Osteoblast (primary cell): Measurements from ENCODE around the gene RIT2. TPM values are rescaled to one million over a fixed set of nuclear protein-coding genes. Genes with fewer than 3 reads are reported as not detected.
A peak's percentile ranks its signal among the peaks of the same experiment; 100 is the strongest.

Source experiments
- DNase-seq: peaks from one replicate; pipeline ENCODE4 v3.0.0; 2011; ENCODE audit warnings: low spot score, mixed read lengths; ENCODE audit not compliant: insufficient read length; ENCODE audit errors: missing footprints
- H2AFZ ChIP-seq: 2 replicates; pipeline ENCODE4 v1.6.0; 2011; ENCODE audit warnings: mild to moderate bottlenecking, low read length
- H3K27ac ChIP-seq: 2 replicates; pipeline ENCODE4 v1.5.1; 2011; ENCODE audit warnings: mild to moderate bottlenecking, low read depth, low read length, moderate library complexity
- H3K27me3 ChIP-seq: 2 replicates; pipeline ENCODE4 v1.6.0; 2012; ENCODE audit warnings: mild to moderate bottlenecking, control low read depth, inconsistent platforms, low read length, moderate library complexity; ENCODE audit not compliant: insufficient read depth
- H3K36me3 ChIP-seq: 2 replicates; pipeline ENCODE4 v1.5.1; 2011; ENCODE audit warnings: mild to moderate bottlenecking, low read length, control low read depth, moderate library complexity; ENCODE audit not compliant: insufficient read depth
- H3K4me1 ChIP-seq: 2 replicates; pipeline ENCODE4 v1.5.1; 2011; ENCODE audit warnings: mild to moderate bottlenecking, low read length, control low read depth, moderate library complexity; ENCODE audit not compliant: insufficient read depth
- H3K4me2 ChIP-seq: 2 replicates; pipeline ENCODE4 v1.6.0; 2011; ENCODE audit warnings: mild to moderate bottlenecking, low read length; ENCODE audit not compliant: insufficient read depth
- H3K4me3 ChIP-seq: fragments of 200-600 bp; sonication (generic); 3 replicates; pipeline ENCODE4 v1.5.1; 2012; ENCODE audit warnings: mild to moderate bottlenecking, low read length, inconsistent platforms; ENCODE audit not compliant: insufficient read depth
- H3K79me2 ChIP-seq: 2 replicates; pipeline ENCODE4 v1.6.0; 2012; ENCODE audit warnings: mild to moderate bottlenecking, low read length, control low read depth, inconsistent platforms; ENCODE audit not compliant: insufficient read depth
- H3K9me3 ChIP-seq: 2 replicates; pipeline ENCODE4 v1.5.1; 2011; ENCODE audit warnings: low read depth, low read length, control low read depth
- H4K20me1 ChIP-seq: 2 replicates; pipeline ENCODE4 v1.6.0; 2012; ENCODE audit warnings: mild to moderate bottlenecking, low read length, control low read depth; ENCODE audit not compliant: insufficient read depth
- total RNA-seq: library from RNA; depleted of rRNA; stranded (reverse); fragments of >200 nt; gene quantifications from 2 replicates; pipeline ENCODE4 v1.2.3, GENCODE V29; 2012
- TF ChIP-seq, protein P1 (sequence below): IDR thresholded peaks from 2 replicates; pipeline ENCODE4 v1.5.1; 2011; ENCODE audit warnings: mild to moderate bottlenecking, low read depth, low read length, moderate library complexity; ENCODE audit errors: extremely low read depth

RIT2 gene
- total RNA-seq, 1 donor, result not detected

- Histone ChIP-seq H3K27ac (no peak overlapping the region), H3K4me1 (no peaks in the 10 kb centered on the region), H3K4me2 (no peak overlapping the region), H3K9me3 (no peaks in the 10 kb centered on the region), H3K4me3 (no peak overlapping the region), H3K79me2 (no peaks in the 10 kb centered on the region), H3K36me3 (no peaks in the 10 kb centered on the region), H4K20me1 (no peaks in the 10 kb centered on the region), H3K27me3 (no peaks in the 10 kb centered on the region), H2AFZ (no peak overlapping the region)
- no peak for DNase-seq
- TF ChIP-seq, protein P1, sequence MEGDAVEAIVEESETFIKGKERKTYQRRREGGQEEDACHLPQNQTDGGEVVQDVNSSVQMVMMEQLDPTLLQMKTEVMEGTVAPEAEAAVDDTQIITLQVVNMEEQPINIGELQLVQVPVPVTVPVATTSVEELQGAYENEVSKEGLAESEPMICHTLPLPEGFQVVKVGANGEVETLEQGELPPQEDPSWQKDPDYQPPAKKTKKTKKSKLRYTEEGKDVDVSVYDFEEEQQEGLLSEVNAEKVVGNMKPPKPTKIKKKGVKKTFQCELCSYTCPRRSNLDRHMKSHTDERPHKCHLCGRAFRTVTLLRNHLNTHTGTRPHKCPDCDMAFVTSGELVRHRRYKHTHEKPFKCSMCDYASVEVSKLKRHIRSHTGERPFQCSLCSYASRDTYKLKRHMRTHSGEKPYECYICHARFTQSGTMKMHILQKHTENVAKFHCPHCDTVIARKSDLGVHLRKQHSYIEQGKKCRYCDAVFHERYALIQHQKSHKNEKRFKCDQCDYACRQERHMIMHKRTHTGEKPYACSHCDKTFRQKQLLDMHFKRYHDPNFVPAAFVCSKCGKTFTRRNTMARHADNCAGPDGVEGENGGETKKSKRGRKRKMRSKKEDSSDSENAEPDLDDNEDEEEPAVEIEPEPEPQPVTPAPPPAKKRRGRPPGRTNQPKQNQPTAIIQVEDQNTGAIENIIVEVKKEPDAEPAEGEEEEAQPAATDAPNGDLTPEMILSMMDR, result no peak
These were observed 75.2 kb downstream of the RIT2 start for GRCh38 chr18:43040281-43040680.

DNA sequence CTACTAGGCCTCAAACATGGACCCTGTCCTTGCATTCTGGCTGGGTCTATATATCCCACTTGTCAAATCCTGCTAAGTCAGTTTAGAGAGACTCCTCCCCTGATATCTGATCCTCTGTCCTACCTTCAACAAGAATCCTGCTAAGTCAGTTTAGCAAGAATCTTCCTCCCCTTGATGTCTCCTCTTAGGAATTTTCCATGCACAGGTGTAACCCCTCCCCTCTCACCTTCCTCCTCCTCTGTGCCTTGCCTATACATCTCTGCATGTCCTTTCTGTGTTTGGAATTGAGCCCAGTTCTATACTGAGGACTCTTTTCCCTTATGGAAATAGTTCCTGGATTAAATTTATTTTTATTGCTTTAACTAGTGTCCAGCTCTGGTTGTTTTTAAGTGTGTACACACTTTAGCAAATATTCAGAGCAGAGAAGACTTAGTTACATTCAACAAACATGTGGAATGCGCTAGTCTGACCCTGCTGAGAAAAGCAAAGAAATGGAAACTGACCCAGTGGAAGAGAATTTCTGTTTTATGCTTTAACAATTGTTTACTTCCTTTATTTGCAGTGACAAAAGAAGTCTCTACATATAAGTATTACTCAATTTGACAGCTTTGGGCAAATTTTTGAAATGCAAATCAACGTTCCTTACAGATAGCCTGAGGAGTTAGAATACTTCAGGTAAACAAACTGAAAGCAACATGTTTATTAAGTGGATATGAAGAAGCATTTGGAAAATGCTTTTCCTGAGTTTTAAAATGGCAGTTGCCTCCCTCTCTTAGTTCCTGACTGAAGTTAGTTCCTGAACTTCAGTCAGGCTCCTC lies 80.6 kb downstream of the RIT2 start:
- TF ChIP-seq, protein P1, result no peak

DNA sequence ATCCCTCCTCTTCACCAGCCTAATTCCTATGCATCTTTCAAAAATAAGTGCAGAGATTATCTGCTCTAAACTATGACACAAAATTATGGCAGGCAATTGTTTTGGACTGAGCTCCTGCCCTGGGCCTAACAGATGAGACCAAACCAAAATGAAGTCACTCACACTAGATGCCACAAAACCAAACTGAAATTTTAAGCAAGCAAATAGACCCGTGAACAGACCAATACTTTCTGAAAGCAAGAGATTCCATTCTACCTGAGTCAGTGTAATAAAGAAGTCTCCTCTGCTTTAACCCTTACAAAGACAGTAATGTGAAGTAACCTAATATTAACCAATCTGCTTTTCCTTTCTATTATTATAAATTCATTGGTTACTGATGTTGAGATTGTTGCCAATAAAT lies 84.3 kb downstream of the RIT2 start:
- H3K4me1 ChIP-seq, result no peaks in the 10 kb centered on the region
- H3K4me3 ChIP-seq, result no peak overlapping the region
- TF ChIP-seq, protein P1, result no peak
- no peaks in the 10 kb centered on the region for H3K79me2 ChIP-seq
- DNase-seq, result no peak
- peak overlapping the region; percentile 45 for H2AFZ ChIP-seq
- no peaks in the 10 kb centered on the region for H4K20me1 ChIP-seq
- H3K4me2 ChIP-seq, result no peak overlapping the region
- H3K27ac ChIP-seq, result no peak overlapping the region
- no peaks in the 10 kb centered on the region for H3K36me3 ChIP-seq
- no peaks in the 10 kb centered on the region for H3K9me3 ChIP-seq
- H3K27me3 ChIP-seq, result no peaks in the 10 kb centered on the region

More for the DNA sequence above, 80.6 kb downstream of the RIT2 start:
- no peak for DNase-seq
- Histone ChIP-seq H3K4me1 (no peaks in the 10 kb centered on the region), H3K79me2 (no peaks in the 10 kb centered on the region), H3K27me3 (no peaks in the 10 kb centered on the region), H3K36me3 (no peaks in the 10 kb centered on the region), H3K4me2 (no peak overlapping the region), H3K9me3 (no peaks in the 10 kb centered on the region), H2AFZ (no peak overlapping the region), H3K27ac (no peak overlapping the region), H3K4me3 (no peak overlapping the region), H4K20me1 (no peaks in the 10 kb centered on the region)

DNA sequence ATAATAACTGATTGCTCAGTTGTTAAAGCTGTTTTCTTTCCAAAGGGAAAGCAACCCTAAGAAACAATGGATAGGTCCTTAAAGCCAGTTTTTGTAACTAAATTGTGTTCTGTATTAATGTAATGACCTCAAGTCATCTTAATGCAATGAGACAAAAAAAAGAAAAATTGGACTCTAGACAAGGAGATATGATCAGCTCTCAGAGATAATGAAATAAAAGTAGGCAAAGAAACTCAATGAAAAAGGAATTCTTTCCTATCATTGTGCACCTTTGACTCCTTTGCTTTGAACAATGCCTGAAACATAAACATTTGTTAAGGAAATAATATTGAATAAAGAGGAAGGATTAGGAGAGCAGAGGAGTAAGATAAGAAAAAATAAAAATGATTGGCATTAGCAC lies 86.1 kb downstream of the RIT2 start:
- H4K20me1 ChIP-seq, result no peaks in the 10 kb centered on the region
- no peak overlapping the region for H2AFZ ChIP-seq
- H3K4me3 ChIP-seq, result no peak overlapping the region
- TF ChIP-seq, protein P1, result no peak
- H3K36me3 ChIP-seq, result no peaks in the 10 kb centered on the region
- no peak for DNase-seq
- H3K79me2 ChIP-seq, result no peaks in the 10 kb centered on the region
- H3K27ac ChIP-seq, result no peak overlapping the region
- H3K4me1 ChIP-seq, result no peaks in the 10 kb centered on the region
- H3K9me3 ChIP-seq, result no peaks in the 10 kb centered on the region
- no peaks in the 10 kb centered on the region for H3K27me3 ChIP-seq
- no peak overlapping the region for H3K4me2 ChIP-seq
